ENCODE data around the gene SIX6.

DNA sequence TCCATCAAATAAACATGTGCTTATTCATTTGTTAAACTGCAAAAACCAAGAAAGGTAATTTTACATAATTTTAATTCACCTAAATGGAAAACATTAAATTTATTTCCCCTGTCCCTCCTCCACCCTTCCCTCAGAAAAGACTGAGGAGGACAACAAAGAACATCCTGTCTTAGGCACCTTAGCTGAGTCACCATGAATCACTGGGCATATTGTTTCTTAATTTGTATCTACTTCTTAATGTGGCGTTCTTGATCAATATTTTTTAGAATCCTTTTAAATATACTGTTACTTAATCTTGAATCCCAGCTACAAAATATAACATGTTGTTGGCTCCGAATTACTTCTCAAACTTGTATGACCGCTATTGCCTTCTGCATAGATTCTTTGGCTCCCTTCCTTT, 23.5 kb downstream of the SIX6 start:
- TF ChIP-seq EP300 (IDR thresholded peaks at IDR 0.05), result no peak
- TF ChIP-seq, protein P1, sequence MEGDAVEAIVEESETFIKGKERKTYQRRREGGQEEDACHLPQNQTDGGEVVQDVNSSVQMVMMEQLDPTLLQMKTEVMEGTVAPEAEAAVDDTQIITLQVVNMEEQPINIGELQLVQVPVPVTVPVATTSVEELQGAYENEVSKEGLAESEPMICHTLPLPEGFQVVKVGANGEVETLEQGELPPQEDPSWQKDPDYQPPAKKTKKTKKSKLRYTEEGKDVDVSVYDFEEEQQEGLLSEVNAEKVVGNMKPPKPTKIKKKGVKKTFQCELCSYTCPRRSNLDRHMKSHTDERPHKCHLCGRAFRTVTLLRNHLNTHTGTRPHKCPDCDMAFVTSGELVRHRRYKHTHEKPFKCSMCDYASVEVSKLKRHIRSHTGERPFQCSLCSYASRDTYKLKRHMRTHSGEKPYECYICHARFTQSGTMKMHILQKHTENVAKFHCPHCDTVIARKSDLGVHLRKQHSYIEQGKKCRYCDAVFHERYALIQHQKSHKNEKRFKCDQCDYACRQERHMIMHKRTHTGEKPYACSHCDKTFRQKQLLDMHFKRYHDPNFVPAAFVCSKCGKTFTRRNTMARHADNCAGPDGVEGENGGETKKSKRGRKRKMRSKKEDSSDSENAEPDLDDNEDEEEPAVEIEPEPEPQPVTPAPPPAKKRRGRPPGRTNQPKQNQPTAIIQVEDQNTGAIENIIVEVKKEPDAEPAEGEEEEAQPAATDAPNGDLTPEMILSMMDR (IDR thresholded peaks at IDR 0.05), result no peak
